T-cell (primary cell): ENCODE data around the gene KLK8. TPM values are rescaled to one million over a fixed set of nuclear protein-coding genes. Genes with fewer than 3 reads are reported as not detected.
A peak's percentile ranks its signal among the peaks of the same experiment; 100 is the strongest.

Experiments used
- ATAC-seq, 4 experiments: fragments of 200-7000 bp in 3 of 4; fragments of 150-1000 bp in 1 of 4; cut with Tn5 transposase; replicated peaks in 1 of 4; 1 replicate in 3 of 4; 2 replicates in 1 of 4; pipeline ENCODE4 v1.10.0; 2021; ENCODE audit warnings: moderate library complexity in 3 of 4, mild to moderate bottlenecking in 2 of 4, moderate number of reproducible peaks in 1 of 4
- CTCF ChIA-PET, 2 donors: fragments of 300-600 bp; sonication (Branson Sonifier 250); formaldehyde crosslinking; loops; one replicate each; lab custom pipeline; 2022; ENCODE audit warnings: antibody characterized with exemption in 2 of 2; lab: Charles Lee
- POLR2A ChIA-PET, 2 donors: fragments of 300-600 bp; sonication (Branson Sonifier 250); formaldehyde crosslinking; loops; one replicate each; lab custom pipeline; 2022; ENCODE audit warnings: antibody characterized with exemption in 2 of 2; lab: Charles Lee
- DNase-seq, 35 experiments: peaks; one replicate each; pipeline versions ENCODE4 v3.0.0 to v3.0.0-alpha.2; 2013 to 2023
- H3K27ac ChIP-seq: one replicate; pipeline ENCODE4 v1.5.1; 2013; ENCODE audit warnings: low read length
- H3K27me3 ChIP-seq, 2 experiments: replicated peaks in 1 of 2; 1 replicate in 1 of 2; 2 replicates in 1 of 2; pipeline versions ENCODE4 v1.6.1 to v1.7.0; 2013; ENCODE audit warnings: low read length in 1 of 2, mixed read lengths in 1 of 2; ENCODE audit not compliant: control insufficient read depth in 2 of 2, insufficient read depth in 2 of 2; ENCODE audit errors: extremely low read depth in 1 of 2
- H3K36me3 ChIP-seq, 2 donors: 1 replicate in 1 of 2; 2 replicates in 1 of 2; pipeline versions ENCODE4 v1.6.1 to v1.7.0; 2013; ENCODE audit warnings: low read length in 1 of 2; ENCODE audit not compliant: control insufficient read depth in 2 of 2, insufficient read depth in 1 of 2; ENCODE audit errors: extremely low read depth in 1 of 2
- H3K4me1 ChIP-seq, 2 experiments: 1 replicate in 1 of 2; 2 replicates in 1 of 2; pipeline versions ENCODE4 v1.6.1 to v1.7.0; 2013; ENCODE audit warnings: low read length in 2 of 2, mixed read lengths in 1 of 2; ENCODE audit not compliant: insufficient read depth in 2 of 2, control insufficient read depth in 1 of 2; ENCODE audit errors: extremely low read depth in 1 of 2
- H3K4me3 ChIP-seq, 2 donors: 1 replicate in 1 of 2; 2 replicates in 1 of 2; pipeline versions ENCODE4 v1.5.1 to v1.7.0; 2013; ENCODE audit warnings: mild to moderate bottlenecking in 2 of 2, low read length in 1 of 2, moderate library complexity in 1 of 2; ENCODE audit not compliant: control insufficient read depth in 1 of 2; ENCODE audit errors: extremely low read depth in 1 of 2
- H3K9me3 ChIP-seq: 2 replicates; pipeline ENCODE4 v1.7.0; 2013
- H3K27ac Mint-ChIP-seq, 2 donors: one replicate each; pipeline ENCODE4 v1.8.0; 2020 to 2021; ENCODE audit warnings: mild to moderate bottlenecking in 2 of 2, mixed read lengths in 2 of 2
- H3K27me3 Mint-ChIP-seq, 2 donors: one replicate each; pipeline ENCODE4 v1.8.0; 2021 to 2022; ENCODE audit warnings: mixed read lengths in 2 of 2
- H3K36me3 Mint-ChIP-seq: one replicate; pipeline ENCODE4 v1.8.0; 2021; ENCODE audit warnings: mixed read lengths
- H3K4me1 Mint-ChIP-seq, 3 donors: one replicate each; pipeline ENCODE4 v1.8.0; 2020 to 2022; ENCODE audit warnings: mixed read lengths in 3 of 3, mild to moderate bottlenecking in 1 of 3
- H3K4me3 Mint-ChIP-seq, 3 donors: one replicate each; pipeline ENCODE4 v1.8.0; 2020 to 2022; ENCODE audit warnings: mild to moderate bottlenecking in 3 of 3, mixed read lengths in 3 of 3, moderate library complexity in 3 of 3
- H3K9me3 Mint-ChIP-seq, 3 donors: one replicate each; pipeline ENCODE4 v1.8.0; 2020 to 2022; ENCODE audit warnings: mixed read lengths in 3 of 3
- WGBS: methylation state at CpG from one replicate; pipeline ENCODE4 v1.1.5; 2013; ENCODE audit warnings: missing lambda C conversion rate; ENCODE audit not compliant: insufficient coverage; 5-methylcytosine and 5-hydroxymethylcytosine counted together
- total RNA-seq, 35 experiments: library from RNA in 6 of 35; stranded (reverse) in 6 of 35; fragments of 120-200 nt in 1 of 35; gene quantifications; one replicate each; pipeline versions ENCODE4 v1.2.1 to v1.2.4 and lab custom pipeline; 2013 to 2026

KLK8 gene
- total RNA-seq, 5 donors from 2014 or later (not counting 1 experiment from before 2014, with no cell fraction given): not detected

- H3K27me3 Mint-ChIP-seq: peaks cover 52 to 76% of the 10 kb centered on the region in 2 donors
- H3K27ac ChIP-seq: no peak overlapping the region
- no peaks in the 10 kb centered on the region for H3K36me3 Mint-ChIP-seq
- DNase-seq: peak in 3 of 35 experiments; percentile 12 to 48 (median 16)
- H3K9me3 Mint-ChIP-seq: no peaks in the 10 kb centered on the region
- ChIA-PET POLR2A (no interaction called here), CTCF (interaction anchor here (0.6 to 1.1 kb wide), 2 partner anchors 28 to 257 kb away, joined by 3 to 8 read pairs; no protein-coding TSS in a partner anchor)
- H3K27ac Mint-ChIP-seq: no peak overlapping the region
- H3K4me1 Mint-ChIP-seq: peaks cover 14 to 25% (median 20%) of the 10 kb centered on the region in 3 donors
- peaks cover 0 to 29% of the 10 kb centered on the region in 2 experiments for H3K4me1 ChIP-seq
- H3K4me3 Mint-ChIP-seq: no peak overlapping the region
- peaks cover 4 to 87% of the 10 kb centered on the region in 2 experiments for H3K27me3 ChIP-seq
- H3K4me3 ChIP-seq: no peak overlapping the region
- ATAC-seq: no peak
- no peaks in the 10 kb centered on the region for H3K9me3 ChIP-seq
- 39% methylated on average over 4 of the region's 7 CpGs for WGBS
- no peaks in the 10 kb centered on the region for H3K36me3 ChIP-seq
These were observed 19.7 kb upstream of the KLK8 start for GRCh38 chr19:51020988-51021651.

- H3K4me3 Mint-ChIP-seq: peak within 1 kb of the TSS in 2 of 3 donors; percentile 67 to 80
- Histone ChIP-seq H3K36me3 (no peaks in the 10 kb centered on the region), H3K27ac (no peak within 1 kb of the TSS), H3K27me3 (peaks cover 5 to 87% of the 10 kb centered on the region in 2 experiments), H3K4me1 (peaks cover 0 to 29% of the 10 kb centered on the region in 2 experiments), H3K9me3 (no peaks in the 10 kb centered on the region), H3K4me3 (no peak within 1 kb of the TSS)
- 20% methylated on average over 1 of the region's 14 CpGs for WGBS
- H3K27ac Mint-ChIP-seq: no peak within 1 kb of the TSS
- ATAC-seq (no peak), DNase-seq (no peak)
- no peaks in the 10 kb centered on the region for H3K36me3 Mint-ChIP-seq
- peaks cover 57 to 78% of the 10 kb centered on the region in 2 donors for H3K27me3 Mint-ChIP-seq
- POLR2A ChIA-PET: no interaction called here
- peaks cover 14 to 25% (median 23%) of the 10 kb centered on the region in 3 donors for H3K4me1 Mint-ChIP-seq
- CTCF ChIA-PET: no interaction called here
- no peaks in the 10 kb centered on the region for H3K9me3 Mint-ChIP-seq
These were observed 18.1 kb upstream of the KLK8 start, which contains the start of gene KLK10 for GRCh38 chr19:51019544-51019925. Gene KLK10, minus strand, starts transcription at chr19:51019709. Its CDS starts 579 bp downstream, at chr19:51019130.

- H3K36me3 ChIP-seq: no peaks in the 10 kb centered on the region
- H3K4me1 Mint-ChIP-seq: peaks cover 14 to 25% (median 23%) of the 10 kb centered on the region in 3 donors
- CTCF ChIA-PET: no interaction called here
- H3K4me3 Mint-ChIP-seq: peak overlapping the region in 2 of 3 donors; percentile 67 to 80
- no peak overlapping the region for H3K4me3 ChIP-seq
- no peaks in the 10 kb centered on the region for H3K9me3 Mint-ChIP-seq
- no peaks in the 10 kb centered on the region for H3K9me3 ChIP-seq
- WGBS: 2% methylated on average over 42 of the region's 68 CpGs
- no peak overlapping the region for H3K27ac ChIP-seq
- POLR2A ChIA-PET: no interaction called here
- DNase-seq (no peak), ATAC-seq (peak in 1 of 4 experiments; percentile 12)
- H3K27me3 ChIP-seq: peaks cover 5 to 89% of the 10 kb centered on the region in 2 experiments
- H3K27ac Mint-ChIP-seq: no peak overlapping the region
- H3K36me3 Mint-ChIP-seq: no peaks in the 10 kb centered on the region
- peaks cover 59 to 81% of the 10 kb centered on the region in 2 donors for H3K27me3 Mint-ChIP-seq
- H3K4me1 ChIP-seq: peaks cover 0 to 29% of the 10 kb centered on the region in 2 experiments
These were observed 17.5 kb upstream of the KLK8 start for GRCh38 chr19:51018745-51019543.

- Mint-ChIP-seq H3K27me3 (peaks cover 49 to 75% of the 10 kb centered on the region in 2 donors), H3K9me3 (no peaks in the 10 kb centered on the region), H3K27ac (no peak overlapping the region), H3K4me3 (peak overlapping the region in 2 of 3 donors; percentile 31 to 80), H3K36me3 (no peaks in the 10 kb centered on the region), H3K4me1 (peaks cover 14 to 25% (median 23%) of the 10 kb centered on the region in 3 donors)
- H3K36me3 ChIP-seq: no peaks in the 10 kb centered on the region
- no peaks in the 10 kb centered on the region for H3K9me3 ChIP-seq
- ATAC-seq (peak in 2 of 4 experiments; percentile 12 to 62), DNase-seq (peak in 18 of 35 experiments; percentile 10 to 63 (median 26))
- H3K4me1 ChIP-seq: peaks cover 0 to 29% of the 10 kb centered on the region in 2 experiments
- H3K27me3 ChIP-seq: peaks cover 5 to 87% of the 10 kb centered on the region in 2 experiments
- no peak overlapping the region for H3K4me3 ChIP-seq
- POLR2A ChIA-PET: no interaction called here
- CTCF ChIA-PET: no interaction called here
- WGBS: 5% methylated on average over 61 of the region's 68 CpGs
- no peak overlapping the region for H3K27ac ChIP-seq
These were observed 15.6 kb upstream of the KLK8 start for GRCh38 chr19:51016798-51017683.

GRCh38 chr19:51015691-51016267 lies 14.4 kb upstream of the KLK8 start:
- peaks cover 14 to 25% (median 23%) of the 10 kb centered on the region in 3 donors for H3K4me1 Mint-ChIP-seq
- ChIA-PET CTCF (no interaction called here), POLR2A (no interaction called here)
- no peaks in the 10 kb centered on the region for H3K9me3 Mint-ChIP-seq
- no peaks in the 10 kb centered on the region for H3K9me3 ChIP-seq
- WGBS: 80% methylated on average over 18 of the region's 19 CpGs
- no peak overlapping the region for H3K27ac ChIP-seq
- no peaks in the 10 kb centered on the region for H3K36me3 ChIP-seq
- DNase-seq (no peak), ATAC-seq (no peak)
- peaks cover 0 to 29% of the 10 kb centered on the region in 2 experiments for H3K4me1 ChIP-seq
- no peaks in the 10 kb centered on the region for H3K36me3 Mint-ChIP-seq
- H3K27ac Mint-ChIP-seq: peak overlapping the region in 1 of 2 donors; percentile 1
- no peak overlapping the region for H3K4me3 ChIP-seq
- peaks cover 52 to 80% of the 10 kb centered on the region in 2 donors for H3K27me3 Mint-ChIP-seq
- H3K27me3 ChIP-seq: peaks cover 2 to 81% of the 10 kb centered on the region in 2 experiments
- H3K4me3 Mint-ChIP-seq: peak overlapping the region in 1 of 3 donors; percentile 46
